H1 (cell line): ENCODE data around the gene ZBTB11. TPM values are rescaled to one million over a fixed set of nuclear protein-coding genes. Genes with fewer than 3 reads are reported as not detected.

Source experiments
- CTCF ChIA-PET: fragments of 300-600 bp; sonication (Branson Sonifier 250); formaldehyde crosslinking; loops from one replicate; lab custom pipeline; 2021; ENCODE audit not compliant: partially characterized antibody; lab: Charles Lee
- POLR2A ChIA-PET: fragments of 300-600 bp; sonication (Branson Sonifier 250); formaldehyde crosslinking; loops from one replicate; lab custom pipeline; 2021; ENCODE audit warnings: inconsistent platforms; ENCODE audit not compliant: partially characterized antibody; lab: Charles Lee
- DNase-seq, 2 experiments: peaks; one replicate each; pipeline versions ENCODE4 v3.0.0 to v3.0.0-alpha.2; 2010 to 2022; ENCODE audit warnings: low spot score in 2 of 2, low read depth in 1 of 2, mixed read lengths in 1 of 2
- FAIRE-seq: peaks from 2 replicates; lab custom pipeline; 2011; peaks lifted over from hg19 to GRCh38; lab: Jason Lieb, UNC
- H2AFZ ChIP-seq: 2 replicates; pipeline ENCODE4 v1.8.1; 2012; ENCODE audit warnings: low read length, inconsistent platforms
- H2AK5ac ChIP-seq: 2 replicates; pipeline ENCODE4 v1.6.1; 2013; ENCODE audit warnings: low read depth, low read length
- H2BK120ac ChIP-seq: replicated peaks from 2 replicates; pipeline ENCODE3; 2013; ENCODE audit warnings: low read depth, low read length, inconsistent platforms
- H2BK12ac ChIP-seq: 2 replicates; pipeline ENCODE4 v1.6.1; 2013; ENCODE audit warnings: low read depth, low read length
- H2BK15ac ChIP-seq: 2 replicates; pipeline ENCODE4 v1.6.1; 2013; ENCODE audit warnings: low read length
- H2BK20ac ChIP-seq: 2 replicates; pipeline ENCODE4 v1.6.1; 2013; ENCODE audit warnings: low read length
- H2BK5ac ChIP-seq: 2 replicates; pipeline ENCODE4 v1.6.1; 2013; ENCODE audit warnings: low read depth, low read length
- H3K14ac ChIP-seq: 2 replicates; pipeline ENCODE4 v1.6.1; 2013; ENCODE audit warnings: inconsistent platforms; ENCODE audit not compliant: insufficient read length
- H3K18ac ChIP-seq: 2 replicates; pipeline ENCODE4 v1.6.1; 2013; ENCODE audit warnings: low read length; ENCODE audit errors: extremely low read depth
- H3K23ac ChIP-seq: 2 replicates; pipeline ENCODE4 v1.6.1; 2013; ENCODE audit warnings: inconsistent platforms; ENCODE audit not compliant: insufficient read length
- H3K23me2 ChIP-seq: 2 replicates; pipeline ENCODE4 v1.6.1; 2013; ENCODE audit warnings: low read depth, low read length
- H3K27ac ChIP-seq: 2 replicates; pipeline ENCODE4 v1.6.1; 2011; ENCODE audit warnings: low read depth, low read length, inconsistent platforms
- H3K27me3 ChIP-seq, 4 experiments: replicated peaks in 1 of 4; 1 replicate in 1 of 4; 2 replicates in 3 of 4; pipeline versions ENCODE4 v1.6.1 to v1.8.1; 2011 to 2013; ENCODE audit warnings: low read length in 3 of 4, mild to moderate bottlenecking in 3 of 4, inconsistent platforms in 2 of 4, mixed read lengths in 2 of 4, moderate library complexity in 1 of 4; ENCODE audit not compliant: control insufficient read depth in 3 of 4, insufficient read depth in 3 of 4; ENCODE audit errors: extremely low read depth in 1 of 4
- H3K36me3 ChIP-seq, 4 experiments: 2 replicates each; pipeline versions ENCODE4 v1.6.1 to v1.8.1; 2011 to 2013; ENCODE audit warnings: mild to moderate bottlenecking in 4 of 4, low read length in 3 of 4, moderate library complexity in 2 of 4, control low read depth in 1 of 4, inconsistent platforms in 1 of 4; ENCODE audit not compliant: insufficient read depth in 4 of 4, control insufficient read depth in 2 of 4
- H3K4ac ChIP-seq: replicated peaks from 2 replicates; pipeline ENCODE3; 2013; ENCODE audit warnings: low read length, low read depth, mixed read lengths, inconsistent platforms; ENCODE audit not compliant: insufficient read length
- H3K4me1 ChIP-seq, 4 experiments: replicated peaks in 1 of 4; 1 replicate in 1 of 4; 2 replicates in 3 of 4; pipeline versions ENCODE4 v1.6.1 to v1.8.1; 2011 to 2013; ENCODE audit warnings: low read length in 3 of 4, inconsistent platforms in 2 of 4, mixed read lengths in 1 of 4; ENCODE audit not compliant: insufficient read depth in 4 of 4, control insufficient read depth in 3 of 4
- H3K4me2 ChIP-seq, 2 experiments: 2 replicates each; pipeline versions ENCODE4 v1.6.1 to v1.8.1; 2011 to 2013; ENCODE audit warnings: low read depth in 2 of 2, low read length in 2 of 2, control low read depth in 1 of 2, inconsistent platforms in 1 of 2, mild to moderate bottlenecking in 1 of 2; ENCODE audit not compliant: insufficient read depth in 1 of 2
- H3K4me3 ChIP-seq, 4 experiments: fragments of 200-600, 300-600 bp in 1 of 4; sonication (generic), shearing (Covaris generic), sonication (Bioruptor Twin) in 1 of 4; 2 replicates each; pipeline versions ENCODE4 v1.5.1 to v1.8.1; 2011 to 2016; ENCODE audit warnings: low read length in 4 of 4, low read depth in 3 of 4, control low read depth in 2 of 4, inconsistent platforms in 2 of 4, mild to moderate bottlenecking in 2 of 4, mixed read lengths in 1 of 4, moderate library complexity in 1 of 4; ENCODE audit not compliant: insufficient read depth in 2 of 4; ENCODE audit errors: extremely low read depth in 1 of 4
- H3K56ac ChIP-seq: replicated peaks from 2 replicates; pipeline ENCODE3; 2013; ENCODE audit warnings: low read depth, mild to moderate bottlenecking, mixed read lengths, low read length, inconsistent platforms; ENCODE audit not compliant: insufficient read length
- H3K79me1 ChIP-seq: 2 replicates; pipeline ENCODE4 v1.6.1; 2013; ENCODE audit warnings: low read depth, low read length, control low read depth
- H3K79me2 ChIP-seq, 2 experiments: 2 replicates each; pipeline versions ENCODE4 v1.6.1 to v1.8.1; 2012 to 2013; ENCODE audit warnings: low read length in 2 of 2, mild to moderate bottlenecking in 2 of 2, inconsistent platforms in 1 of 2; ENCODE audit not compliant: insufficient read depth in 2 of 2, control insufficient read depth in 1 of 2
- H3K9ac ChIP-seq, 4 experiments: replicated peaks in 1 of 4; 1 replicate in 1 of 4; 2 replicates in 3 of 4; pipeline versions ENCODE4 v1.6.1 to v1.8.1; 2011 to 2013; ENCODE audit warnings: low read depth in 3 of 4, low read length in 3 of 4, control low read depth in 2 of 4, mild to moderate bottlenecking in 2 of 4, moderate library complexity in 2 of 4, inconsistent platforms in 1 of 4; ENCODE audit errors: extremely low read depth in 1 of 4
- H3K9me3 ChIP-seq, 2 experiments: 2 replicates each; pipeline versions ENCODE4 v1.6.1 to v1.8.1; 2012 to 2013; ENCODE audit warnings: mild to moderate bottlenecking in 2 of 2, moderate library complexity in 2 of 2, control low read depth in 1 of 2, inconsistent platforms in 1 of 2, low read depth in 1 of 2, low read length in 1 of 2, mixed read lengths in 1 of 2; ENCODE audit not compliant: insufficient read depth in 2 of 2
- H4K20me1 ChIP-seq, 2 experiments: replicated peaks in 1 of 2; 2 replicates each; pipeline versions ENCODE3 to v1.8.1; 2011 to 2013; ENCODE audit warnings: inconsistent platforms in 2 of 2, low read length in 2 of 2, mild to moderate bottlenecking in 1 of 2; ENCODE audit not compliant: insufficient read depth in 2 of 2, control insufficient read depth in 1 of 2
- H4K5ac ChIP-seq: 2 replicates; pipeline ENCODE4 v1.6.1; 2013; ENCODE audit warnings: low read length, low read depth, mixed read lengths, inconsistent platforms; ENCODE audit not compliant: insufficient read length
- H4K8ac ChIP-seq: 2 replicates; pipeline ENCODE4 v1.8.0; 2013; ENCODE audit warnings: mild to moderate bottlenecking, moderate library complexity, low read length, inconsistent platforms; ENCODE audit not compliant: insufficient read depth; ENCODE audit errors: extremely low read depth
- H4K91ac ChIP-seq: replicated peaks from 2 replicates; pipeline ENCODE3; 2013; ENCODE audit warnings: low read length, mixed read lengths, inconsistent platforms; ENCODE audit not compliant: insufficient read length
- ASH2L ChIP-seq: fragments of 200-600, 300-600 bp; sonication (generic); IDR thresholded peaks from one replicate; pipeline ENCODE4 v1.7.1; 2017; ENCODE audit warnings: low read length
- FOSL1 ChIP-seq: IDR thresholded peaks from 2 replicates; pipeline ENCODE4 v1.6.1; 2011; ENCODE audit warnings: mild to moderate bottlenecking, low read depth, low read length, moderate library complexity; ENCODE audit not compliant: insufficient read depth
- HDAC6 ChIP-seq: IDR thresholded peaks from one replicate; pipeline ENCODE4 v1.7.1; 2012; ENCODE audit warnings: low read depth, mild to moderate bottlenecking, inconsistent platforms, low read length, moderate library complexity
- TCF12 ChIP-seq: IDR thresholded peaks from 2 replicates; pipeline ENCODE4 v1.6.1; 2011; ENCODE audit warnings: low read depth, mild to moderate bottlenecking, low read length
- WGBS, 2 experiments: shearing (Covaris generic) in 1 of 2; methylation state at CpG; one replicate each; pipeline versions ENCODE4 v1.1.6 to v1.1.7; 2013 to 2015; ENCODE audit warnings: low lambda C conversion rate in 2 of 2, mixed read lengths in 2 of 2, inconsistent platforms in 1 of 2, low coverage in 1 of 2, missing lambda C conversion rate in 1 of 2; ENCODE audit not compliant: insufficient replicate concordance in 2 of 2, insufficient coverage in 1 of 2, insufficient read length in 1 of 2; ENCODE audit errors: extremely low coverage in 1 of 2, missing lambda C conversion rate in 1 of 2; 5-methylcytosine and 5-hydroxymethylcytosine counted together
- polyA plus RNA-seq, 7 experiments: library from polyadenylated mRNA; depleted of rRNA in 3 of 7; stranded (reverse) in 5 of 7; unstranded in 2 of 7; fragments of >200 nt in 5 of 7; fragments of 200-250 nt in 2 of 7; gene quantifications; 1 replicate in 5 of 7; 2 replicates in 1 of 7; 4 replicates in 1 of 7; pipeline versions ENCODE4 v1.2.1 to v1.2.3, GENCODE V29; 2011 to 2013; ENCODE audit warnings: missing spikeins in 2 of 7, mixed read lengths in 2 of 7
- total RNA-seq: library from RNA; stranded (reverse); fragmentation: NEBNext Ultra II Directional; extraction: Animal tissue kit (Norgen Biotek cat#: 25700); gene quantifications from 2 replicates; pipeline ENCODE4 v1.2.1, GENCODE V29; 2021

ZBTB11 gene
- total and polyA plus RNA-seq, 2 of the 8 experiments (the other 6 are each of a cell fraction or from before 2014, with no cell fraction given): 3.0 to 14.0 TPM

DNA sequence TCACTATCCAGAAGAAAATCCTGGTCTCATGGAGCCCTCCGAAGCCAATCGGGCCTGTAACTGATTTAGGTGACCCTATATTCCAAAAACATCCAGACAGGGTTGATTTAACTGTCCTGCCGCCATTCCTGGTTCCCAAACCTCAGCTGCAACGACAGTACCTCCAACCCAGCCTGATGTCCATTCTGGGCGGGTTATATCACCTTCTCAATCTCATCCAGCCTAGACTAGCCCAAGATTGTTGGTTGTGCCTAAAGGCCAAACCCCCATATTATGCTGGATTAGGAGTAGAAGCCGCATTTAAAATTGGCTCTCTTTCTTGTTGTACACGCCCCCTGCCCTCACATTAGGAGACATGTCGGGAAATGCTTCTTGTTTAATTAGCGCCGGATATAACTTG lies 36.7 kb downstream of the ZBTB11 start:
- TF ChIP-seq FOSL1: no peak
- TF ChIP-seq HDAC6: no peak
- no peak for TF ChIP-seq ASH2L
- no peak for TF ChIP-seq TCF12
- Histone ChIP-seq H3K79me1 (no peaks in the 10 kb centered on the region), H2BK5ac (no peak overlapping the region), H3K4me1 (peaks cover 0 to 15% (median 4%) of the 10 kb centered on the region in 4 experiments; a peak in 6 of 7 replicates), H3K9ac (no peak overlapping the region), H3K4ac (no peak overlapping the region), H3K56ac (no peak overlapping the region), H3K14ac (no peak overlapping the region), H3K4me3 (no peak overlapping the region), H3K23me2 (no peaks in the 10 kb centered on the region; the same call in 1 of the 2 replicates), H4K8ac (no peak overlapping the region), H4K20me1 (no peaks in the 10 kb centered on the region), H2BK12ac (no peak overlapping the region), H3K27ac (no peak overlapping the region), H2AFZ (no peak overlapping the region), H3K18ac (no peak overlapping the region), H4K5ac (no peak overlapping the region), H3K79me2 (no peaks in the 10 kb centered on the region), H3K36me3 (no peaks in the 10 kb centered on the region), H2BK120ac (no peak overlapping the region), H2AK5ac (no peak overlapping the region), H3K27me3 (no peaks in the 10 kb centered on the region), H2BK20ac (no peak overlapping the region), H2BK15ac (no peak overlapping the region), H3K23ac (no peak overlapping the region), H3K4me2 (no peak overlapping the region), H3K9me3 (no peaks in the 10 kb centered on the region), H4K91ac (no peak overlapping the region)
- FAIRE-seq (no peak), DNase-seq (no peak)
- 93% methylated on average over 10 of the region's 10 CpGs; no CpG with 5 or more reads in 1 of the 2 experiments for WGBS, 2 experiments
- ChIA-PET CTCF (interaction anchor here (0.5 to 4.3 kb wide), 4 partner anchors 12 to 65 kb away, joined by 3 to 28 read pairs (median 7); no protein-coding TSS in a partner anchor), POLR2A (no interaction called here)
